ENCODE data around the gene ATP2C1. TPM values are rescaled to one million over a fixed set of nuclear protein-coding genes. Genes with fewer than 3 reads are reported as not detected.

Gene ATP2C1
- total RNA-seq, 1 donor from 2014 or later = 11.8 TPM

GRCh38 chr3:130960139-130960795 lies 66.4 kb downstream of the ATP2C1 start:
- no peaks in the 10 kb centered on the region for H3K27me3 ChIP-seq
- H3K36me3 ChIP-seq = peaks cover 24 to 56% of the 10 kb centered on the region in 2 donors
- TF ChIP-seq CTCF (IDR thresholded peaks at IDR 0.05) = no peak
- DNase-seq (ENCODE audit: low spot score in 2 of 2) = no peak
- no peaks in the 10 kb centered on the region for H3K9me3 ChIP-seq
- H3K4me3 ChIP-seq = no peak overlapping the region
- intact Hi-C loops (cut with DNase I) = no loop called here
- H3K27ac ChIP-seq = no peak overlapping the region
- H3K4me1 ChIP-seq = no peaks in the 10 kb centered on the region

GRCh38 chr3:130961458-130961857 lies 67.6 kb downstream of the ATP2C1 start:
- no peak for TF ChIP-seq CTCF (IDR thresholded peaks at IDR 0.05)
- intact Hi-C loops (cut with DNase I) = no loop called here
- no peaks in the 10 kb centered on the region for H3K9me3 ChIP-seq
- H3K27ac ChIP-seq = no peak overlapping the region
- peaks cover 23 to 60% of the 10 kb centered on the region in 2 donors for H3K36me3 ChIP-seq
- DNase-seq (ENCODE audit: low spot score in 2 of 2) = no peak
- H3K4me3 ChIP-seq = no peak overlapping the region
- no peaks in the 10 kb centered on the region for H3K27me3 ChIP-seq
- H3K4me1 ChIP-seq = no peaks in the 10 kb centered on the region

- Histone ChIP-seq H3K9me3 (no peaks in the 10 kb centered on the region), H3K27me3 (no peaks in the 10 kb centered on the region), H3K4me3 (no peak overlapping the region), H3K27ac (no peak overlapping the region), H3K36me3 (peaks cover 23 to 59% of the 10 kb centered on the region in 2 donors), H3K4me1 (no peaks in the 10 kb centered on the region)
- no peak for TF ChIP-seq CTCF (IDR thresholded peaks at IDR 0.05)
- intact Hi-C loops (cut with DNase I) = no loop called here
- DNase-seq (ENCODE audit: low spot score in 2 of 2) = no peak
Measured at GRCh38 chr3:130963444-130963843, 69.6 kb downstream of the ATP2C1 start.

- H3K27ac ChIP-seq = no peak overlapping the region
- no peaks in the 10 kb centered on the region for H3K9me3 ChIP-seq
- TF ChIP-seq CTCF (IDR thresholded peaks at IDR 0.05) = no peak
- intact Hi-C loops (cut with DNase I) = no loop called here
- no peak for DNase-seq (ENCODE audit: low spot score in 2 of 2)
- H3K4me1 ChIP-seq = no peaks in the 10 kb centered on the region
- H3K27me3 ChIP-seq = no peaks in the 10 kb centered on the region
- peaks cover 23 to 58% of the 10 kb centered on the region in 2 donors for H3K36me3 ChIP-seq
- H3K4me3 ChIP-seq = no peak overlapping the region
Measured at GRCh38 chr3:130963878-130964277, 70.0 kb downstream of the ATP2C1 start.

- H3K27me3 ChIP-seq = no peaks in the 10 kb centered on the region
- no peak for TF ChIP-seq CTCF (IDR thresholded peaks at IDR 0.05)
- intact Hi-C loops (cut with DNase I) = no loop called here
- no peak overlapping the region for H3K27ac ChIP-seq
- H3K4me1 ChIP-seq = no peaks in the 10 kb centered on the region
- no peak for DNase-seq (ENCODE audit: low spot score in 2 of 2)
- H3K9me3 ChIP-seq = no peaks in the 10 kb centered on the region
- H3K4me3 ChIP-seq = no peak overlapping the region
- H3K36me3 ChIP-seq = peaks cover 32 to 47% of the 10 kb centered on the region in 2 donors
Measured at GRCh38 chr3:130967281-130967680, 73.4 kb downstream of the ATP2C1 start.

GRCh38 chr3:130968221-130968620 lies 74.3 kb downstream of the ATP2C1 start:
- Histone ChIP-seq H3K27ac (no peak overlapping the region), H3K36me3 (peaks cover 32 to 47% of the 10 kb centered on the region in 2 donors), H3K4me3 (no peak overlapping the region), H3K4me1 (no peaks in the 10 kb centered on the region), H3K9me3 (no peaks in the 10 kb centered on the region), H3K27me3 (no peaks in the 10 kb centered on the region)
- no peak for TF ChIP-seq CTCF (IDR thresholded peaks at IDR 0.05)
- DNase-seq (ENCODE audit: low spot score in 2 of 2) = no peak
- intact Hi-C loops (cut with DNase I) = no loop called here
